ENCODE measurements around the gene EPX.
"Not testable (repeated sequence)": the region's sequence is repeated elsewhere in the genome, so short reads cannot be mapped to it uniquely, and the experiment has no call there.

Gene EPX, protein sequence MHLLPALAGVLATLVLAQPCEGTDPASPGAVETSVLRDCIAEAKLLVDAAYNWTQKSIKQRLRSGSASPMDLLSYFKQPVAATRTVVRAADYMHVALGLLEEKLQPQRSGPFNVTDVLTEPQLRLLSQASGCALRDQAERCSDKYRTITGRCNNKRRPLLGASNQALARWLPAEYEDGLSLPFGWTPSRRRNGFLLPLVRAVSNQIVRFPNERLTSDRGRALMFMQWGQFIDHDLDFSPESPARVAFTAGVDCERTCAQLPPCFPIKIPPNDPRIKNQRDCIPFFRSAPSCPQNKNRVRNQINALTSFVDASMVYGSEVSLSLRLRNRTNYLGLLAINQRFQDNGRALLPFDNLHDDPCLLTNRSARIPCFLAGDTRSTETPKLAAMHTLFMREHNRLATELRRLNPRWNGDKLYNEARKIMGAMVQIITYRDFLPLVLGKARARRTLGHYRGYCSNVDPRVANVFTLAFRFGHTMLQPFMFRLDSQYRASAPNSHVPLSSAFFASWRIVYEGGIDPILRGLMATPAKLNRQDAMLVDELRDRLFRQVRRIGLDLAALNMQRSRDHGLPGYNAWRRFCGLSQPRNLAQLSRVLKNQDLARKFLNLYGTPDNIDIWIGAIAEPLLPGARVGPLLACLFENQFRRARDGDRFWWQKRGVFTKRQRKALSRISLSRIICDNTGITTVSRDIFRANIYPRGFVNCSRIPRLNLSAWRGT

DNA sequence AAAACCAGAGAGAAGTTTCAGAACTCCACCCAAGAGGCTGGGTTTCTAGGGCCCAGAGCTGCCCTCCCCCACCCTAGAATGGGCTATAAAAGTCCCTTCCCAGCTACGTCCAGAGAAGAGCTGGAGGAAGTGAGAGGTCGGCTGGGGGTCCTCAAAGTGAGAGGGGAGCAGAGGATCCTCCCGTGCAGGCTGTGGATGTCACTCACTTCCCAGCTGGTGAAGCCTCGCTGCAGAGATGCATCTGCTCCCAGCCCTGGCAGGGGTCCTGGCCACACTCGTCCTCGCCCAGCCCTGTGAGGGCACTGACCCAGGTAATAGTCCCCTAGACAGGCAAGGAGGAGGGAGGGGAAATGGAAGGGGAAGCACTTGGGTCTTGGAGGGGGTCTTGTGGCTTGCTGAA, at the start of gene EPX:
Gene EPX, plus strand, starts transcription at position 115 of the 400 bp plus-strand sequence. Its CDS starts 121 bp downstream, at position 236.
- Histone ChIP-seq H3K27me3 (no peaks in the 10 kb centered on the region), H3K4me2 (peak within 1 kb of the TSS in 9 of 11 experiments; percentile 15 to 43 (median 31); a peak in 12 of 22 replicates)

DNA sequence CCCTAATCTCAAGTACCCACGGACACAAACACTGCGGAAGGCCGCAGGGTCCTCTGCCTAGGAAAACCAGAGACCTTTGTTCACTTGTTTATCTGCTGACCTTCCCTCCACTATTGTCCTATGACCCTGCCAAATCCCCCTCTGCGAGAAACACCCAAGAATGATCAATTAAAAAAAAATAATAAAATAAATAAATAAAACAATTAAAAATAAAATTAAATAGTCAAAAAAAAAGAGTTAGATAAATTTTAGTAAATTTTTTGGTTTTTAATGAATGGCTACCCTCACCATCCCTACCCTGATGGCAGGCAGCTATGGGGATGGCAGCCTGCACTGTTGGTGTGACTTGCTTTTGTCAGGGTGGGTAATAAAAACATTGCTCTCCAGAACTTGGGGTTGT, 49.2 kb upstream of the EPX start:
- H3K27me3 ChIP-seq, H3K9ac ChIP-seq, H3K4me1 ChIP-seq: not testable (repeated sequence)

More for the DNA sequence above, at the start of gene EPX:
- Histone ChIP-seq H3K36me3 (no peaks in the 10 kb centered on the region), H3K4me3 (no peak within 1 kb of the TSS), H3K9me3 (replicated peaks in 1 of 11) (no peaks in the 10 kb centered on the region), H3K4me1 (peaks cover 11 to 40% (median 35%) of the 10 kb centered on the region in 10 experiments), H3K27ac (no peak within 1 kb of the TSS), H3K9ac (no peak within 1 kb of the TSS), H4K20me1 (peaks cover 0 to 7% (median 0%) of the 10 kb centered on the region in 11 experiments; a peak in 2 of 22 replicates)
- no peak for TF ChIP-seq Cebpa-rat (IDR thresholded peaks at IDR 0.05)

DNA sequence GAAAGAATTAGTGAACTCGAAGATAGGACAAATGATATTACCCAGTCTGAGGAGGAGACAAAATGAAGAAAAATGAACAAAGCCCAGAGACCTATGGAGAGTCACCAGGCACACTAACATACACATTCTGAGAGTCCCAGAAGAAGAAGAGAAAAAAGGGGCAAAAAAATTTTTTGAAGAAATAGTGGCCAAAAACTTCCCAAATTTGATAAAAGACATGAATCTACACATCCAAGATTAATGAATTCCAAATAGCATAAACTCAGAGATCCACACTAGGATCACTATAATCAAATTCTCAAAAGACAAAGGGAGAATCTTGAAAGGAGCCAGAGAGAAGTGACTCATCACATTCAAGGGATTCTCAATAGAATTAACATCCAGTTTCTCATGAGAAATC, 47.7 kb upstream of the EPX start:
- Histone ChIP-seq H3K27ac (no peak overlapping the region), H3K36me3 (peaks cover 0 to 7% (median 0%) of the 10 kb centered on the region in 11 experiments; a peak in 2 of 22 replicates), H4K20me1 (no peaks in the 10 kb centered on the region), H3K4me2 (no peak overlapping the region), H3K27me3 (peaks cover 0 to 5% (median 0%) of the 10 kb centered on the region in 11 experiments; a peak in 2 of 22 replicates), H3K9me3 (replicated peaks in 1 of 11) (peaks cover 31 to 42% (median 39%) of the 10 kb centered on the region in 11 experiments), H3K4me1 (no peaks in the 10 kb centered on the region), H3K9ac (no peak overlapping the region), H3K4me3 (no peak overlapping the region)
- TF ChIP-seq Cebpa-rat (IDR thresholded peaks at IDR 0.05): no peak

More for the DNA sequence above, 49.2 kb upstream of the EPX start:
- not testable (repeated sequence) for H3K4me3 ChIP-seq, H3K27ac ChIP-seq, H3K4me2 ChIP-seq, H3K36me3 ChIP-seq, H4K20me1 ChIP-seq
- peaks cover 31 to 42% (median 39%) of the 10 kb centered on the region in 11 experiments for H3K9me3 ChIP-seq (replicated peaks in 1 of 11)

DNA sequence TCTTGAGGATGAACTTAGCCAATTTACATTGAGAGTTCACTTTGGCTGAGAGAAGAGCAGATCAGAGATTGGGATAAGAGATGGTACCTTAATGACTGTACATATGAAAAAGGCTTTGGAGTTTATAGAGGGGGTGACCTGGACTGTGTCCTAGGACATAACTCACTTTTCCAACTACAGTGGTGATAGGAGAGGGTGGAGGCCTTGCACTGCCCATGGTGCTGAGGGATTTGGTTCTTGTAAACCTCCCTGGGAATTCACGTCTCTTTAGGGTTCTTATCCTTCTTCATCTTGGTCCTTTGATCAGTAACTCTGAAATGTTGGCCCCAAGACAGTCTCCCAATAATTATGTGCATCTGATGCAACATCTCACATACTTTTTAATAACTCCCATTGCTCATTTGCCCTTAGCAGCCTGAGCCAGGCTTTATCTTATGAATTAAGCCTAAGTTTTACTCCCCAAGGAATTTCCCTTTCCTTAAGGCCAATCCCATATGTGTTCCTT, 44.5 kb upstream of the EPX start, which contains the start of gene OR4D1:
Gene OR4D1, plus strand, starts transcription at position 455 of the 505 bp plus-strand sequence. CDS start 6,770 bp downstream, outside the sequence.
- H3K4me3 ChIP-seq: no peak within 1 kb of the TSS
- no peaks in the 10 kb centered on the region for H4K20me1 ChIP-seq
- no peak for TF ChIP-seq Cebpa-rat (IDR thresholded peaks at IDR 0.05)
- no peak within 1 kb of the TSS for H3K9ac ChIP-seq
- peaks cover 0 to 11% (median 0%) of the 10 kb centered on the region in 11 experiments; a peak in 5 of 22 replicates for H3K27me3 ChIP-seq
- peaks cover 31 to 42% (median 39%) of the 10 kb centered on the region in 11 experiments for H3K9me3 ChIP-seq (replicated peaks in 1 of 11)
- peaks cover 7 to 10% (median 10%) of the 10 kb centered on the region in 10 experiments for H3K4me1 ChIP-seq
- no peak within 1 kb of the TSS for H3K4me2 ChIP-seq
- H3K36me3 ChIP-seq: peaks cover 0 to 7% (median 0%) of the 10 kb centered on the region in 11 experiments; a peak in 2 of 22 replicates
- no peak within 1 kb of the TSS for H3K27ac ChIP-seq

DNA sequence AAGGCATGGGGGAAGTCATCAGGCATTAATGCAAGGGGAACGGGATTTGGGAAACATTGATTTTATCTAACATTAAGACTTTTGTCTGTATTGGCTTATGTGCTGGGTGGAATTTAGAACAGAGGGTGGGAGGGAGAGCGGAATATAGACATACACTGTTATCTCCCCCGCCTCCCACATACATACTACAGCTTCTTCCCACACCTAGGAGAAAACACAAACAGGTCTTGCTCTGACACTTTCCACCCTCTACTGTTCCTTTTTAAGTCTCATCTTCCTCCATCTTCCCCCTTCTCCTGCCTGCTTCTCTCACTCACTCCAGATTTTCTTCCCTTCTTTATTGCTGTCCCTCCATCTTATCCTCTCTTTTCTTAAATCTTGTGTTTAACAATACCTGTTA, 43.9 kb upstream of the EPX start:
- no peaks in the 10 kb centered on the region for H4K20me1 ChIP-seq
- peaks cover 0 to 11% (median 0%) of the 10 kb centered on the region in 11 experiments; a peak in 5 of 22 replicates for H3K27me3 ChIP-seq
- H3K36me3 ChIP-seq: peaks cover 0 to 7% (median 0%) of the 10 kb centered on the region in 11 experiments; a peak in 2 of 22 replicates
- no peak overlapping the region for H3K4me2 ChIP-seq
- H3K9me3 ChIP-seq (replicated peaks in 1 of 11): peaks cover 29 to 37% (median 35%) of the 10 kb centered on the region in 11 experiments
- no peak for TF ChIP-seq Cebpa-rat (IDR thresholded peaks at IDR 0.05)
- H3K4me3 ChIP-seq: no peak overlapping the region
- H3K4me1 ChIP-seq: peaks cover 13 to 16% (median 16%) of the 10 kb centered on the region in 10 experiments
- H3K9ac ChIP-seq: no peak overlapping the region
- H3K27ac ChIP-seq: no peak overlapping the region

DNA sequence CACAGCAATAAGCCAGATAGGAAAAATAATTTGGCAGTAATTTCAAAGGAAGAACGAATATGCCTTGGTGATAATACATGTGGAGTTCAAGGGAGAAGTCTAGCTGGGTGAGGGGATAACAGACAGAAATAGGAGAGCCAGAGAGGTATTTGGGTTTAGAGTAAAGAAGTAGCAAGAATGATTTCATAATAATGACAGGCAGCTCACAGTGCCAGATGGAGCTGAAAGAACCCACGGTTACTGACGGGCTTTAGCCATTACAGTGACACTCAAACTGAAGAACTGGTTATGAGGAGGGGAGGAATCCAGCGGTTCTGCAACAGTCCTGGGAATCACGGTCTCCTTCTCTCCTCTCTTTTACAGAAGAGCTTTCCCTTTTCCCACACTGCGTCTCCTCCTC, 42.1 kb upstream of the EPX start:
- H3K36me3 ChIP-seq: no peaks in the 10 kb centered on the region
- no peak overlapping the region for H3K4me2 ChIP-seq
- no peak overlapping the region for H3K27ac ChIP-seq
- H3K9me3 ChIP-seq (replicated peaks in 1 of 11): peaks cover 14 to 25% (median 19%) of the 10 kb centered on the region in 11 experiments
- H4K20me1 ChIP-seq: no peaks in the 10 kb centered on the region
- H3K9ac ChIP-seq: no peak overlapping the region
- TF ChIP-seq Cebpa-rat (IDR thresholded peaks at IDR 0.05): no peak; a peak in 1 of 22 replicates
- peaks cover 0 to 23% (median 9%) of the 10 kb centered on the region in 11 experiments; a peak in 18 of 22 replicates for H3K27me3 ChIP-seq
- H3K4me1 ChIP-seq: peaks cover 15 to 26% (median 21%) of the 10 kb centered on the region in 10 experiments
- no peak overlapping the region for H3K4me3 ChIP-seq

DNA sequence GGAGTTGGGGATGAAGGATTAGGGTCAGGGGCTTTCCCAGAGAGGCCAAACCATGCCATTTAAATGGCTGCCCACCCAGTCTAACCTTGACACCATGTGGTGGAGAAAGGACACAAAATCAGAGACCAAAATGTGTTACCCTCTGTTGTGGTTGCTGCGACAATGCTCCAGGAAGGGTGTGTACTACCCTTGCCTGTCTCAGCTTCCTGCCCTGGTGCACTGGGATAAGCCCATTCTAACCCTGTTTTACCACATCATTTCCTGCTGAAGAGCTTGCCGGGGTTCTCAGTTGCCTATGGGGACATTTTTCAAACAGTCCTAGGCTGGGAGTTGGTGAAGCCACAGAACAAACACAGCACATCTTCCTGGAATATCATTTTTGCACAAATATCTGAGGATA, 39.5 kb upstream of the EPX start:
- H3K9me3 ChIP-seq (replicated peaks in 1 of 11): peaks cover 0 to 27% (median 17%) of the 10 kb centered on the region in 11 experiments; a peak in 17 of 22 replicates
- H3K27me3 ChIP-seq: peaks cover 26 to 50% (median 36%) of the 10 kb centered on the region in 11 experiments
- H3K4me1 ChIP-seq: peaks cover 15 to 28% (median 21%) of the 10 kb centered on the region in 10 experiments
- peak overlapping the region in 10 of 11 experiments; percentile 32 to 81 (median 76); a peak in 20 of 22 replicates for H3K27ac ChIP-seq
- H4K20me1 ChIP-seq: no peaks in the 10 kb centered on the region; a peak in 1 of 22 replicates
- no peaks in the 10 kb centered on the region for H3K36me3 ChIP-seq
- H3K9ac ChIP-seq: peak overlapping the region in 7 of 11 experiments; percentile 3 to 59 (median 36); a peak in 10 of 22 replicates
- H3K4me2 ChIP-seq: peak overlapping the region; percentile 62 to 90 (median 80)
- TF ChIP-seq Cebpa-rat (IDR thresholded peaks at IDR 0.05): peak in 3 of 11 experiments; percentile 11 to 43 (median 36); a peak in 1 of 22 replicates
- peak overlapping the region in 3 of 10 experiments; percentile 8 to 31 (median 30); a peak in 4 of 20 replicates for H3K4me3 ChIP-seq

DNA sequence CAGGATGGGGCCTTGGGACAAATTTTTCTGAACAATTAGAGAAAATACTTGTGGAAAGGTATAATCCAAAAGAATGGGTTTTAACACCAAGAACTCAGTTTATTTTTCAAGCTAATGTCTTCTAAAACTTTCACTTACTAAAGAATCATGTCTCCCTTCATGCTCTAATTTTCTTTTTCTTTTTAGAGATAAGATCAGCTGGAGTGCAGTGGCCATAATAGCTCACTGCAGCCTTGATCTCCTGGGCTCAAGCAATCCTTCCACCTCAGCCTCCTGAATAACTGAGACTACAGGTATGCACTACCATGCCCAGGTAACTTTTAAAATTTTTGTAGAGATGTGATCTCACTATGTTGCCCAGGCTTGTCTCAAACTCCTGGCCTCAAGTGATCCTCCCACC, 38.9 kb upstream of the EPX start:
- peak overlapping the region in 4 of 11 experiments; percentile 3 to 59 (median 31); a peak in 2 of 22 replicates for H3K9ac ChIP-seq
- H3K4me1 ChIP-seq: peaks cover 15 to 28% (median 21%) of the 10 kb centered on the region in 10 experiments
- no peaks in the 10 kb centered on the region; a peak in 1 of 22 replicates for H4K20me1 ChIP-seq
- H3K9me3 ChIP-seq (replicated peaks in 1 of 11): peaks cover 0 to 27% (median 17%) of the 10 kb centered on the region in 11 experiments; a peak in 17 of 22 replicates
- TF ChIP-seq Cebpa-rat (IDR thresholded peaks at IDR 0.05): no peak
- H3K4me3 ChIP-seq: peak overlapping the region in 3 of 10 experiments; percentile 8 to 31 (median 30); a peak in 2 of 20 replicates
- no peaks in the 10 kb centered on the region for H3K36me3 ChIP-seq
- H3K27me3 ChIP-seq: peaks cover 30 to 55% (median 42%) of the 10 kb centered on the region in 11 experiments
- peak overlapping the region in 9 of 11 experiments; percentile 28 to 81 (median 76); a peak in 17 of 22 replicates for H3K27ac ChIP-seq
- H3K4me2 ChIP-seq: peak overlapping the region; percentile 62 to 90 (median 80)
